Esophagus (tissue), 2 donors: Measurements from ENCODE around the gene CYP27C1. TPM values are rescaled to one million over a fixed set of nuclear protein-coding genes. Genes with fewer than 3 reads are reported as not detected.

Experiments used
- H3K27ac ChIP-seq, 2 donors: one replicate each; pipeline ENCODE4 v1.5.1; 2013; ENCODE audit warnings: low read depth in 2 of 2, mild to moderate bottlenecking in 2 of 2, inconsistent platforms in 1 of 2, low read length in 1 of 2, moderate library complexity in 1 of 2
- H3K27me3 ChIP-seq, 2 donors: one replicate each; pipeline ENCODE4 v1.6.1; 2013; ENCODE audit warnings: low read length in 2 of 2, control low read depth in 1 of 2, mild to moderate bottlenecking in 1 of 2; ENCODE audit not compliant: insufficient read depth in 2 of 2, control insufficient read depth in 1 of 2
- H3K36me3 ChIP-seq, 2 donors: one replicate each; pipeline ENCODE4 v1.6.1; 2013; ENCODE audit warnings: low read length in 1 of 2; ENCODE audit not compliant: control insufficient read depth in 2 of 2, insufficient read depth in 2 of 2
- H3K4me1 ChIP-seq, 2 donors: one replicate each; pipeline ENCODE4 v1.6.1; 2013; ENCODE audit warnings: low read length in 1 of 2; ENCODE audit not compliant: control insufficient read depth in 2 of 2, insufficient read depth in 2 of 2
- H3K4me3 ChIP-seq, 2 donors: one replicate each; pipeline ENCODE4 v1.5.1; 2013; ENCODE audit warnings: low read length in 2 of 2, mild to moderate bottlenecking in 2 of 2, low read depth in 1 of 2, moderate library complexity in 1 of 2
- H3K9me3 ChIP-seq, 2 donors: one replicate each; pipeline ENCODE4 v1.6.1; 2013; ENCODE audit warnings: mild to moderate bottlenecking in 2 of 2, low read depth in 1 of 2, low read length in 1 of 2, moderate library complexity in 1 of 2; ENCODE audit not compliant: control insufficient read depth in 2 of 2, insufficient read depth in 1 of 2
- WGBS, 2 donors: extraction: QIAGEN DNeasy Blood & Tissue Kit; methylation state at CpG; one replicate each; pipeline ENCODE4 v1.1.7; 2013; 5-methylcytosine and 5-hydroxymethylcytosine counted together
- polyA plus RNA-seq, 2 donors: library from polyadenylated mRNA; stranded (reverse); fragments of 200-250 nt; gene quantifications; one replicate each; pipeline ENCODE4 v1.2.3, GENCODE V29; 2013
- donor health status: healthy with polysubstance abuse.
- donor health status: Bipolar disorder and iron deficiency.

Gene CYP27C1
- polyA plus RNA-seq, 2 donors = 0.80 to 1.4 TPM

GRCh38 chr2:127157651-127158485 is 62.2 kb downstream of the CYP27C1 start:
- Histone ChIP-seq H3K36me3 (peaks cover 0 to 2% of the 10 kb centered on the region in 2 donors), H3K27me3 (no peaks in the 10 kb centered on the region), H3K4me1 (peaks cover 0 to 2% of the 10 kb centered on the region in 2 donors), H3K4me3 (no peak overlapping the region), H3K9me3 (no peaks in the 10 kb centered on the region), H3K27ac (no peak overlapping the region)
- 76 to 79% methylated on average over 16 of the region's 16 CpGs for WGBS, 2 donors

GRCh38 chr2:127157114-127157513 is 63.0 kb downstream of the CYP27C1 start:
- Histone ChIP-seq H3K27ac (no peak overlapping the region), H3K4me1 (peaks cover 0 to 2% of the 10 kb centered on the region in 2 donors), H3K27me3 (no peaks in the 10 kb centered on the region), H3K36me3 (peaks cover 0 to 2% of the 10 kb centered on the region in 2 donors), H3K9me3 (no peaks in the 10 kb centered on the region), H3K4me3 (no peak overlapping the region)
- 81 to 90% methylated on average over 6 of the region's 6 CpGs for WGBS, 2 donors

GRCh38 chr2:127155947-127156346 is 64.2 kb downstream of the CYP27C1 start:
- no peak overlapping the region for H3K27ac ChIP-seq
- whole genome bisulfite sequencing, 2 donors = 35 to 43% methylated on average over 2 of the region's 2 CpGs
- H3K9me3 ChIP-seq = no peaks in the 10 kb centered on the region
- H3K4me3 ChIP-seq = no peak overlapping the region
- H3K4me1 ChIP-seq = peaks cover 0 to 2% of the 10 kb centered on the region in 2 donors
- peaks cover 0 to 2% of the 10 kb centered on the region in 2 donors for H3K36me3 ChIP-seq
- H3K27me3 ChIP-seq = no peaks in the 10 kb centered on the region

- no peak overlapping the region for H3K27ac ChIP-seq
- 70 to 71% methylated on average over 7 of the region's 7 CpGs for WGBS, 2 donors
- H3K36me3 ChIP-seq = peaks cover 0 to 2% of the 10 kb centered on the region in 2 donors
- H3K4me1 ChIP-seq = peaks cover 0 to 2% of the 10 kb centered on the region in 2 donors
- H3K4me3 ChIP-seq = no peak overlapping the region
- H3K9me3 ChIP-seq = no peaks in the 10 kb centered on the region
- H3K27me3 ChIP-seq = no peaks in the 10 kb centered on the region
Observed at GRCh38 chr2:127155028-127155581, 65.0 kb downstream of the CYP27C1 start.

- Histone ChIP-seq H3K27ac (no peak overlapping the region), H3K4me3 (no peak overlapping the region), H3K36me3 (peaks cover 0 to 2% of the 10 kb centered on the region in 2 donors), H3K4me1 (peaks cover 0 to 2% of the 10 kb centered on the region in 2 donors), H3K9me3 (no peaks in the 10 kb centered on the region), H3K27me3 (no peaks in the 10 kb centered on the region)
- 84 to 91% methylated on average over 4 of the region's 4 CpGs for WGBS, 2 donors
Observed at GRCh38 chr2:127154396-127154795, 65.7 kb downstream of the CYP27C1 start.

- H3K4me3 ChIP-seq = no peak overlapping the region
- H3K27me3 ChIP-seq = no peaks in the 10 kb centered on the region
- 86 to 87% methylated on average over 6 of the region's 6 CpGs for WGBS, 2 donors
- H3K27ac ChIP-seq = peak overlapping the region in 1 of 2 donors; percentile 6
- H3K4me1 ChIP-seq = peaks cover 0 to 2% of the 10 kb centered on the region in 2 donors
- H3K36me3 ChIP-seq = peaks cover 0 to 2% of the 10 kb centered on the region in 2 donors
- H3K9me3 ChIP-seq = no peaks in the 10 kb centered on the region
Observed at GRCh38 chr2:127153691-127154158, 66.4 kb downstream of the CYP27C1 start.

GRCh38 chr2:127150996-127151395 is 69.1 kb downstream of the CYP27C1 start:
- 92 to 93% methylated on average over 1 of the region's 1 CpG for WGBS, 2 donors
- no peak overlapping the region for H3K4me3 ChIP-seq

GRCh38 chr2:127149384-127149783 is 70.7 kb downstream of the CYP27C1 start:
- Histone ChIP-seq H3K4me3 (no peak overlapping the region), H3K4me1 (peaks cover 0 to 8% of the 10 kb centered on the region in 2 donors), H3K36me3 (no peaks in the 10 kb centered on the region), H3K27ac (no peak overlapping the region), H3K27me3 (no peaks in the 10 kb centered on the region), H3K9me3 (no peaks in the 10 kb centered on the region)
- 77 to 82% methylated on average over 4 of the region's 4 CpGs for WGBS, 2 donors

More at GRCh38 chr2:127150996-127151395, 69.1 kb downstream of the CYP27C1 start:
- Histone ChIP-seq H3K4me1 (peaks cover 2 to 5% of the 10 kb centered on the region in 2 donors), H3K27me3 (no peaks in the 10 kb centered on the region), H3K9me3 (no peaks in the 10 kb centered on the region), H3K27ac (no peak overlapping the region), H3K36me3 (peaks cover 0 to 2% of the 10 kb centered on the region in 2 donors)

GRCh38 chr2:127146820-127147502 is 73.1 kb downstream of the CYP27C1 start:
- Histone ChIP-seq H3K27ac (peak overlapping the region in 1 of 2 donors; percentile 38), H3K4me1 (peaks cover 0 to 8% of the 10 kb centered on the region in 2 donors), H3K4me3 (no peak overlapping the region), H3K27me3 (no peaks in the 10 kb centered on the region), H3K36me3 (no peaks in the 10 kb centered on the region), H3K9me3 (no peaks in the 10 kb centered on the region)
- 80 to 84% methylated on average over 10 of the region's 10 CpGs for WGBS, 2 donors
